ENCODE measurements around the gene SEMA3C.

Gene SEMA3C

DNA sequence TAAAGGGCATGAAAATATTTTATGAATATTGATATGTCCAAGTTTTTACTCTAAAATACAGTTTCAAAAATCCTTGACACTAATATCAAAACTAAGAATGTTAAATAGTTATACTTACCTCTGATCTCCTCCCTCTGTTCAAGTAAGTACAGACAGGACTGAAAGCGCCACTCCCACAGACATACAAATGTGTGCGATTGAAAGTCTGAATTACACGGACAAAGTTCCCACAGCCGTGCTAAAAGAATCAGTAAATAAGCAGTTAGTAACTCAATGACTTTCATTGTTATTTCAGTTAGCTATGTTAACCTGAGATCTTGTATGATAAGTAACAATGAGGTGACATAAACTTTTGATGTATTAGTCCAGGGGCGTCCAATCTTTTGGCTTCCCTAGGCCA lies 100.7 kb downstream of the SEMA3C start:
- no peak for DNase-seq

DNA sequence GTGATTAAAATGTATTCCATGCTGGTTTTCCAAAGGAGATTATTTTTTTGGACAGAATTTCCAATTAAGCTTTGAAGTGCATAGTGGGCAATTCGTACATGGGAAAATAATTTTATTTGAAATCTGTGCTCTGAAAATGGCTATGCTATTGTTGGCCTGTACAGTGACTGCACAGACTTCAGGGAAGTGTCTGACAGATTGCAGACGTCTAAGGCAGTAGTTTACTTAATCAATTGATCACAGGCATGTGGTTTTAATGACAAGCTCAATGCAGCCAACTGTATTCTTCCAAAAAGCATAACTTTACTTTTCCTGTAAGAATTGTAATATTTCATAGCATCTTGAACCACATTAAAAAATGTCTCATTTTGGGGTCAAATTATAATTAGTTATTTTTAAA lies 102.0 kb downstream of the SEMA3C start:
- DNase-seq, result no peak

DNA sequence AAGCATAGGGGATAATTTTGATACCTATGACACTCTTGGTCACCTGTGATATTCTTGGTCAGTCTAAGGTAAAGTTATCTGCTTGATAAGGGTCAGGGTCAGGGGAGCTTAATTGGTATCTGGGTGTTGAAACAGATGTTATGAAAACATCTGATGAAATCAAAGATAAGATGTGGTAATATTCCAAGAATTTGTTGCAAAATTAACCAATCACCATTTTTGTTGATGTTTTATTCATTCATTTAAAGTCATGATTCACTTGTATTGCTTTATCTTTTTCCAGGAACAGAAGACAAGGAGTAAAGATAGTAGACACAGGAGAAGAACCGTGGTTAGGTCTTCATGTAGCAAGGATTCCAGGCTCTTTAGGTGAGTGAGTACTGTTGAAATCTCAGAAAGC lies 103.1 kb downstream of the SEMA3C start:
- DNase-seq, result no peak

DNA sequence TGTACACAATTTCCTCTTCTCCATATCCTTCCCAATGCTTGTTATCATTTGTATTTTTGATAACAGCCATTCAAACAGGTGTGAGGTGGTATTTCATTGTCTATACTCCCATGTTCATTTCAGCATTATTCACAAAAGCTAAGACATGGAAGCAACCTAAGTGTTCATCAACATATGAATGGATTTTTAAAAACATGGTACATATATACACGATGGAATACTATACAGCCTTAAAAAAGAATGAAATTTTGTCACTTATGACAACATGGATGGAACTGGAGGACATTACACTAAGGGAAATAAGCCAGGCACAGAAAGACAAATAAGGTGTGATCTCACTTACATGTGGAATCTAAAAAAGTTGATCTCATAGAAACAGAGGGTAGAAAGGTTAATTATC lies 109.3 kb downstream of the SEMA3C start:
- DNase-seq, result no peak

DNA sequence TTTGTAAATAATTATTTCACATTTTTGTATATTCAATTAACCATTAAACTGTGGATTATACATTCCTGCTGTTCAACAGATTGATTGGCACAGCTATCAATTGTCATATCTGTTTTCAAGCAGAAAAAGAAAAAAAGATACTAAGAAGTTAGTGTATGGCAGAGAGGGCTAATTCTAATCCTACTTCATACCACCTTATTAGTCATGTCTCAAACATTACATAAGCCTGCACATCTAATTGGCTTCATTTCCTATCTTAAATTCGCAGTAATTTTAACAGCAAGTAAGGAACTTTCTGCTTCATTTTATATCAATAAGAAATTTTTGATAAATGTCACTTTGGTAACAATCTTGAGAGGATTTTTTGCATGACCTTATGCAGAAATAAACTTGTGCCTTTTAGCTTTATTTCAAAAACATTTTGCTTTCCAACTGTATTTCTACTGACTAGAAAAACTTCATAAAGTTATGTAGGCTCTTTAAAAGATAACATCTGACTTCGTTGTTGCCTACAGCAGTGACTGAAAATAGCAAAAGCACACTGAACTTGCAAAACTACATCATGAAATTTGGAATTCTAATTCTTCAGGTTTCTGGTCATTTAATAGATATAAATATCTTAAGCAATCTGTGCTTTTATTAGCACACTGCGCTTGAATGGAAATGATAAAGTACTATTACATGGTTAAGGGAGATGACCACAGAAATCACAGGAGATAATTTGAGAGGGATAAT lies 111.5 kb downstream of the SEMA3C start:
- DNase-seq, result no peak

DNA sequence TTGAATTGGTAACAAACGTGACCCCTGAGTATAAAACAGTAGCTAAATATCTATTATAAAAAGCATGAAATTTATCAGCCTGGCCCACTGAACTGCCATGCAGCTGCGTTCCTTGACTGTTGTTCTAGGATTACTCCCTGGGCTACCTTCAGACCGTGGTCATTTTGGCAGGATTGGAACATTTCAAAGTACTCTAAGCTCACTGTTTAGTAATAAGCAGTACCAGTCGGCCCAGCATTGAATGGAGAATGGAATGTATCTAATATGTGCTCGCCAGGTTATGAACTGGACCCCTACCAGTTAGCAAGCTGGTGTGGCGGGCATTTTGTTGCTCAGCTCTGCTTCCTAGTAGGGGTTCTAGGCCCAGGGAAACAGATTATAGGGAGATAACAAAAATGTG lies 112.2 kb downstream of the SEMA3C start:
- DNase-seq, result no peak

DNA sequence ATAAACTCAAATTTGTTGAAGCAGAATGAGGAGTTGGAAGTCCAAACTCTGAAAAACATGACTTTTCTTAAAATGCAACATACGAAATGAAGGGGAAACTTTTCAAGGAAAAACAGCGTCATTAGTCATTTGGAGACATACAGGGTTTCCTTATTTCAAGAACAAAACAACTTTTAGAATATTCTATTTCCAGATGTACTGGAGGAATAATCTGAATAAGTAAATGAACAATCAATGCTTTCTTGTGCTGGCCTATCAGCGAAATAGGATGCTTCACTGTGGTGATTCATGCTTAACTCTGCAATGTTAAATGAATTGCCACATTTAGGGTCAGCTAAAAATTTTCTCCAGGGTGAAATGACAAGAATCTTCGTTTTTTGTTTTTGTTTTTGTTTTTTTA lies 114.3 kb downstream of the SEMA3C start:
- DNase-seq, result no peak

DNA sequence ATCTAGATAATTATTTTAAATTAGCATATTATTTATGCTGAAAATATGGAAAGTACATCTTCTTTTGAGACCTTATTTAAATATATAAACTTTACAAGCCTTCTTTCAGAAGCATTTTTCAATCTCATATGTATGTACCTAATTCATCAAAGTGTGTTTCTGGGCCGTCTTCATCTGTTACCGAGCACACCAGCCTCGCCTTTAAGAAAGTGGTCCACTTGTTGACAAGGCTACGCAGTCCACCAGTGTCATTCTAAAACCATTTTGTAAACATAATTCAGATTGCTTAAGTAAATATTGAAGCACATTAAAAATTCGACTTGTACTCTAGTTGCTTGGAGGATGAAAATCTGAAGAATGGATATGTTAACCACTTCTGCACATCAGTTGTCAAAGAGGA lies 116.3 kb downstream of the SEMA3C start:
- DNase-seq, result no peak

DNA sequence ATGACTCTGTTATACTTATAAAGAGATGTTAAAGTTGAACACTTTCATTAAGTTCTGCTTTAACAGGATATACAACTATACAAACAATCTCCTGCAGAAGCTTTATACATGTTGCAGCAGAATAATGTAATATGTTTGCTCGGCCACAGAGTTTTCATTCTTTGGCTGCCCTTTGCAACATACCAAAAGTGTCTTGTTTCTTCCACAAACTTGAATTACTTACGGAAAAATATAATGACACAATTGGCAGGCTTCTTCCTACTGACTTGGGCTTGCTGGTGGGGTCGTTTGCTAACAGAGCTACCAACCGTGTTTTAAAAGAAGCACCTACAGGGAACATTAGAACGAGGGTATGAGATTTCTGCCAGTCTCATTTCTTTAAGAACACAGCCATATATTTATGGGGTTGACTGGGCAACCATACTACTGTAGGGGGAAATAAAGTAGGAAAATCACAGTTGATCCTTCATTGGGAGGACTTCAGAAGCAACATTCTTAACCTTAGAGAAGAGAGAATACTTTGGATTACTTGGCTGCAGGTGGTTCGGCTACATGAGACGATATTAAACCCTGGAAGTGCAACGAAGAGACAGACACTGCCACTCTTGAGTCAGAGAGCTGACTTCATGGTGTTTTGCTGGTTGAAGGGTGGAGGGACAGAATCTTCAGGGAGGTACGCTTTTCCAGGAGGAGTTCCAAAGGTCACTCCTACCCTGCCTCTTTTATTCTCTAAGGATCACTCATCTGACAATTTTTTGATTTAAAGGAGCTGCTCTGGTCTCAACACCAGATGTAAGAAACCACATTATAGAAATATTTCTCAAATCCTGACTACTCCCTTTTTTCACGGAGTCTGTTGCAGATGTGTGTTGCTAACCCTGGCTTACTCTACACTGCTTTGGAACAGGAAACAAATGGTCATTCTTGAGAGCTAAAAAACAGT lies 123.9 kb downstream of the SEMA3C start:
- DNase-seq, result no peak

DNA sequence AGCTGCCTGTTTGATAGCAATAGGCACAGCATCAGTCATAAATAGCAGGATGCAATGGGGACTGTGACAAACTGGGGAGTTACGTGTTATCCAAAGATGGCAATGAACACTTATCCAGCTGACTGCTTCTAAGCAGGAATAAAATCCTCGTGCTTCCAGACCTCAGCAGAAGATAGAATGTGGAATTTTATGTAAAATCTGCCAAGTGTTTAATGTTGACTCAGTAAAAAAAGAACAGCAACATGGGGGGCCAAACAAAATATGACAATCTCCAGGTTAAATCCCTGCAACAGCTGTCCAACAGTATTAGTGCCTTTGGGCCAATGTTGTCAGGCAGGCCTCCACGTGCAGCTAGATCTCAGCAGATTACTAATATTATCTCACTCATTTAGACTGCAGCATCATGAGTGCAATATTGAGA lies 127.3 kb downstream of the SEMA3C start:
- no peak for DNase-seq

DNA sequence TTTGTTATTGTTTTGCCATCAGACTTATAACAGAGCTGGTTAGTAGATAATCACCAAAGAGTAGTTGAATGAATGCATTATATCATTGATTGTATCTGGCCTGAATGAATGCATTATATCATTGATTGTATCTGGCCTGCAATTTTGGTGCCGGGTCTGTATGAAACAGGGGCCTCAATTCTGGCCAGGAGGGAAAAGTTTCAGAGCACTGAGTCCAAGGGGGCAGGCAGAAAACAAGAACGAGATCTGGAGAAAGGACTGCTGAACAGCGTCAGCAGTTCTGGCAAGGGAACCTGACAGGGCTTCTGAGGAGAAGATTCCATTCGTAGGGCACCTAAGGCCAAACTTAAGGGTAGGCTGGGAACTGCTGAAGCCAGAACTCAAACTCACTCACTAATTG lies 128.0 kb downstream of the SEMA3C start:
- no peak for DNase-seq

DNA sequence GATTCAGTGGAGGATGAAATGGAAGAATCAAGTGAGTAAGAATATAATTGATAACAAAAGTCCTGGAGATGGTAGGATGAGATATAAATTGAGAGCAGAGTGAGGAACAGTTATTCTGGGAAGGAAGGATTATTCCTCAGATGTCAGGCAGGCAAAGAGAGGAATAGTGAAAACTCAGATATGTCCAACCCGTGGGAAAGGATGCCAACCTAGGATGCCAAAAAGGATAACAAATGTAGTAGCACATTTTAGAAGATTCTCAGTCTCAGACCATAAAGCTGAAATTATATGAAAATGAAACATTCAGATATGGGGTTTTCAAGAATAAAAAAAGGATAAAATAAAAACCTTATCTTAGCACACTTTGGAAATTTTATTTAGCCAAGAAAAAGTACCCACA lies 131.1 kb downstream of the SEMA3C start:
- no peak for DNase-seq

DNA sequence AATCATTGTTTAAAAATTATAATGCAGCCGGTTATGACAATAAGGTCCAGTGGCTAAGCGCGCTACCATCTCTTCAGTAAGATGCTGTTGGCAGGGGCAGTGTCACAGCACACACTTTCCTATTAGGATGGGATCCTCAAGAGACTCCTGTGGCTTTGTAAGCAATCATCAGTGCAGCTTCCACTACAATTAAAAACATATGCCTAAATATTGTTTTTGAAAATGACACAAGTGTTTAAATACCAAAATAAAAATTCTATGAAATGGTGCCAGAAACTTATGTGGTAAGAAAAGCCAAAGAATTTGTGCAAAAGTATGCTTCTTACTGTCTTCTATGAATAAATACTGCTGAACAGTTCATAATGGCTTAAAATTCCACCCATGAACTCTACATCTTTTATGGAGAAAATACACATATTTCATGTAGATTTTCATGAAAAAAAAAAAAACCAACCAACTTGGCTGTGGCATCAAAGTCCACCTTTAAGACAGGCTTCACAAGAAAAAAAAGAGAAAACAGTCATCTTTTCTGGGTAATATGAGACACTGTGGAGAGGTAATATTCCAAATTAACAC lies 132.8 kb downstream of the SEMA3C start:
- DNase-seq, result no peak

DNA sequence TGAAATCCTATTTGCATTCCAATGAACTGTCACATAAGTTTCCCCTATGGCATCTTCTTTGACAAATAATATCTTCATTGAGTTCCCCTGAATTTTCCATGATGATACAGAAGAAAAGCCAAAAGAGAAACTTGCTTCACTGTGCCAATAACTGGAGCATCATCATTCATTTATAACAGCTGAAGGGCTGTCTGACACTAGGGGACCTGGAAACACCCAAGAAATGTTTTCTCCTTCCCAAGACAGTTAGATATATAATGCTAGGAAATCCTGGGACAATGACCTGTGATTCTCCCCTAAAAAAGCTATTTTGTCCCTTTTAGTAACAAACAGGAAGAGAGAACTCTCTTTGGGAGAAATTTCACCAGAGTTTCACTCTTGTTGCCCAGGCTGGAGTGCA lies 133.6 kb downstream of the SEMA3C start:
- no peak for DNase-seq

DNA sequence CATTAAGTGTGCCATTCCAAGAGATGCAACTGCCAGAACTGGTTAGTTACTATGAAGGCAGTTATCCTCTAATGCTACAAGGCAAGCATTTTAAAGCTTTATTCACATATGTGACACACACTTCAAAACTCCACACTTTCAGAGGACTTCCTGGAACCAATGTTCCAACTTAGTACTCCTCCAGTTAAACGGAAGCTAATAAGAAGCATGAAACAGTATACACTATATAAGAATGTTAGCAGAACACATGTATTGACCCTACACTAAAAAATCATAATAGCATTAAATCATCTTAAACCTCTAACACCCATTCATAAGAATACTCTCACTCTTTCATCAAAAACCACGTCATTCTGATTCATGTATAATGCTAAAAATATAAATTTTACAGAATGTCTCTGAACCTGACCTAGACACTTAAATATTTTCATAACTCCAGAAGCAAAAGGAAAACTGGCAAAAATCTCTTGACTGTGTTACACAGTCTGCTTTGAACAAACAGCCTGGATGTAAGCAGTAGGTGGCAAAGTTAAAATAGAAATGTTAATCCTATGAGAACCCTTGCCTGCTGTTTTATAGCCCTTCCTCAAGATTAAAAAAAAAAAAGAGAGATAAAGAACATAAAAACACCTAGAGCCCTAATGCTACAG lies 135.0 kb downstream of the SEMA3C start:
- DNase-seq, result no peak

DNA sequence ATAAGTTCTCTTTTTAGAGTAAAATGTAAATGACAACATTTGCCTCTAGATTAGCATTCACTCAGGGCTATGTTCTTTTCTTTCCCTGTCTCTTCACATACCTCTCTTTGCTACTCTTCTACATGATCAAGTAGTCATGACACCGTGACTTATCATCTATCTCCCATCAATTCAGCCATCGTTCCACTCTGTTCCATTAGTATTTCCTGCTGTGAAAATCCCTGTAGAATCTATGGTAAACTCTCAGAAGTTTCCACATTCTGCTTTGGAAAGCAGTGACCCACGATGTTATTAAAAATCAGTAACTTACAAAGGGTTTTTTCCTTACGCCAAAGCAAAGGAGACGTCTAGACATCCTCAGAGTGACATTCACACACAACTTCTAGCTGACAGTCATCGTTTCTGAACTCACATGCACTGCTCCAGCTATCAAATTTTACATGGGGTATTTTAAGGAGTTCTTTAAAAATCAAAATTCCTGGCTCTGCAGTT lies 135.6 kb downstream of the SEMA3C start:
- no peak for DNase-seq

DNA sequence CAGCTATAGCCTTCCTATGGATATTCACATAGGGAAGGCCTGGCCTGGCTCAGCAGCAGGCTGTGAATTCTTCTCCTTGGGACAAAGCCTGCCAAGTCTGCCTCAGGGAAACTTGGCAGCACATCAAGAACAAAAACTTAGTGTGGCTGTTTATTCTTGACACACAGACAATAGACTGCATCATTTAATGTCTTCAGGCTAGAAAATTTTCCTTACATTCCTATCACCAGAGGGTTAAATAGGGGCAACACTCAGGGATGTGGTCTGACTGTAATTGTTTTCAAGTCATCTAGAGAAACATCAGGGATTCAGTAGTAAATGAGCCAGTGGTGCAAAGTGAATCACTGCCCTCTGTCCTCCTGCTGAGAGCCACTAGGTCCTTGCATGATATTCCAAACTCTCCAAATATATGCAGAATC lies 137.3 kb downstream of the SEMA3C start:
- no peak for DNase-seq

DNA sequence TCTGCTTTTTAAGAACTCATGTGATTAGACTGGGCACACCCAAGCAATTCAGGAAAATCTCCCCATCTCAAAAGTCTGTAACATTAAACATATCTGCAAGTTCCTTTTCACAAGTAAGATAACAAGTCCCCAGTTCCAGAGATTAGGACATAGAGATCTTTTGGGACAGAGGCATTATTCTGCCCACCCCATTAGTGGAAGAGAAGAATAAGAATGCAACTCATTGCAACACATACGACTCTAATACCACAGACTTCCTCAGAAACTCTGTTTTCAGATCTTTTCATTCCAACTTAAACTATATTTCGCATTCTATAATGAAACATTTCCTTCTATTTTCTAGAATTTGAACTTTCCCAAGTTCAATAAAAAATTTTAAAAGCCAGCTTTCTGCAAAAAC lies 137.7 kb downstream of the SEMA3C start:
- no peak for DNase-seq

DNA sequence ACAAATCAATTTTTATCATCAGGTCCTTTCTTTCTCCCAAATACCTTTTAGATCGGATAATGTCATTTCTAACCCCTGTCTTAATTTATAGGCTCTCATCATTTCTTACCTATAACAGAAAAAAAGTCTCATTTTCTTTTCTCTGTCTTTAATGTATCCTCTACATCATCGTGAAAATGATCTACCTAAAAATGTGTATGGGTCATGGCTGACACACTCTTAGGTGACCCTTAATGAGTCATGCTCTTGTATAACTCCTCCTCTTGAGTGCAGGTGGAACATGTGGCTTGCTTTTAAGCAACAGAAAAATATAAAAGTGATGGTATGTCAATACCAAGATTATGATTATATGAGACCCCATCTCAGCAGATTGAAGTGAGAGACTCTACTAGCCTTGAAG lies 139.4 kb downstream of the SEMA3C start:
- no peak for DNase-seq

DNA sequence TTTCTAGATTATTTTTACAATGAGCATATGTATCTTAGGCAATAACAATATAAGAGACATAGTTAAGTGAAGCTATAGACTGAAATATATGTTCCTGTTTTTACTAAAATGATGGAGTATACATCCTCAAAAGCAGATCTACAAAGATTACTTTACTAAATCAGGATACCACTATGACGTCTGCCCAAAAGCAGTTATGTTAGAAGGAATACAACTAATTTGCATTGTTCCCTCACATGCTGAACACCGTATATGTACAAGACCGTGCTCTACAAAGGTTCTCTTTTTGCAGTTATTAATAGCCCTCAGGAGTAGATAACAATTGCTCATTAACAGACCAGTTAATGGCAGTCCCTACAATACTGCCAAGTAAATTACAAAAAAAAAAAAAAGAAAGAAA lies 143.0 kb downstream of the SEMA3C start:
- no peak for DNase-seq

DNA sequence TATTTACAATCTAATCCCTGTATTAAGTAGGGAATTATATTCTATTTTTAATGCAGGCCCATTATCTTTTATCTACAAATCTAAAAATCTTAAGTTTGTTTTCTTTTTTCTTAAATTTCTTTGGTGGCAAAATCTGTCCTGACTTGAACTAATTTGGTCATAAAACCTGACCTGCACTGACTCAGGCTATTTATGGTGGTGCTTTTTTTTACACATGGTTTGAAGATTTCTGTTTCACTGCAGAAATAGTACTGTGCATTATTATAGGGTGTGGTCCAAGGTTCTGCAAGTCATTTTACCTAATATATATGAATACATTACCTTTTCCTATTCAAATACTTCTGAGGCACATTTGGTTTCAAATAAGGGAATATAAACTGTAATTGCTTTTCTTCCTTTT lies 143.4 kb downstream of the SEMA3C start:
- no peak for DNase-seq

DNA sequence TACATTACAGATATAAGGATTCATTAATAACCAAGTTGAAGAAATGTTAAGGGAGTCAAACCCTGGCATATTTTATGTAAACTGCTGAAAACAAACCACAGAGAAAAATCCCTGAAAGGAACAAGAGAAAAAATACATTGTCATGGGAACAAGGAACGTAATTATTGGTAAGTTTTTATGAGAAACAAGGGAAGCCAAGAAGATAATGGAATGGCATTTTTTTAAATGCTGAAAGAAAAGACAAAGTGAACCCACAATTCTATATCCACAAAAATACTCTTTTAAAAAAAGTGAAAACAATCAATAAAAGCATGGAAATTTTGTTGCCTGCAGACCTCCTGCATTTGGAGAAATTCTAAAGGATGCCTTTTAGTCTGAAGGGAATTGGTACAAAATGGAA lies 144.0 kb downstream of the SEMA3C start:
- no peak for DNase-seq

DNA sequence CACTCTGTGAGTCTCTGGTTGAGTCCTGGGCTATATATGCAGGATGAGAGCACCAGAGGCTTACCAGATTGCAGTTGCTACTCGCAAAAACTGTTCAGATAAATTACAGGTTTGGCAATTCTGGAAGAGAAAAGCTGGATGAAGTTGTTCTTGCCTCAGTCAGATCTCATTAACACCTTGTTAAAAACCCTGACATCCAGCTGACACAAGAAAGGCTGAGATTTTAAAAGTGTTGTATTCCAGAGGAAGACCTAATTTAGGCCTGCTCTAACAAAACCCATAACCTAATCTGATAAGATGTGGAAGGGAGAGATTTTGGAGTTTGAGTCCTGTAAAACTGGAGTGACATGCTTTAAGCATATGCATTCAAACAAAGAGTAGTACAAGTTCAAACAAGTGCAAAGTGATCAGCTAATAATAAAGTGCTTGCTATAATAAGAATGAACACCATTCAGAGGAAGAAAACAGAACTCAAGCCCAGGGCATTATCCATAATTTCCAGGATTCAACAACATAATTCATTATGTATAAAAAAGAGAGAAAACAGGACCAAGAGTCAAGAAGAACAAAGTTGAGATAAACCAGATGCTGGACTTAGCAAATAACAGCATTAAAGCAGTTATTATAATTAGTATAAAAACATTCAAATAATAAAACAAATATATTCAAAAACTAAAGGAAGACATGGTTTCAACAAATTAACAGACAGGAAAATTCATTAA lies 144.9 kb downstream of the SEMA3C start:
- no peak for DNase-seq
